Gastrocnemius medialis (tissue), 4 donors: Measurements from ENCODE around the gene TNIK. TPM values are rescaled to one million over a fixed set of nuclear protein-coding genes. Genes with fewer than 3 reads are reported as not detected.
"Not testable (repeated sequence)": the region's sequence is repeated elsewhere in the genome, so short reads cannot be mapped to it uniquely, and the experiment has no call there.

Experiments
- ATAC-seq, 2 donors: fragments of 150-250 bp; one replicate each; pipeline ENCODE4 v1.9.1; 2016
- DNase-seq, 2 donors: peaks; one replicate each; pipeline ENCODE4 v3.0.0-alpha.2; 2019
- H3K27ac ChIP-seq, 4 donors: fragments of 200-600 bp; sonication (generic); 1 replicate in 1 of 4; 2 replicates in 3 of 4; pipeline ENCODE4 v1.5.1; 2016 to 2018; ENCODE audit warnings: mild to moderate bottlenecking in 2 of 4, moderate library complexity in 1 of 4
- H3K27me3 ChIP-seq, 3 donors: fragments of 200-600 bp; sonication (generic) in 2 of 3; 1 replicate in 1 of 3; 2 replicates in 2 of 3; pipeline versions ENCODE4 v1.5.1 to v1.6.0; 2016 to 2019; ENCODE audit warnings: mild to moderate bottlenecking in 1 of 3, moderate library complexity in 1 of 3
- H3K36me3 ChIP-seq, 2 donors: fragments of 200-600 bp; sonication (generic) in 1 of 2; one replicate each; pipeline ENCODE4 v1.5.1; 2017 to 2018
- H3K4me1 ChIP-seq, 2 donors: fragments of 200-600 bp; sonication (generic) in 1 of 2; one replicate each; pipeline ENCODE4 v1.5.1; 2016 to 2017; ENCODE audit warnings: mild to moderate bottlenecking in 2 of 2
- H3K4me3 ChIP-seq, 4 donors: fragments of 200-600 bp; sonication (generic) in 3 of 4; 1 replicate in 1 of 4; 2 replicates in 3 of 4; pipeline ENCODE4 v1.5.1; 2016 to 2019; ENCODE audit warnings: mild to moderate bottlenecking in 2 of 4
- H3K9me3 ChIP-seq, 3 donors: fragments of 200-600 bp; sonication (generic) in 2 of 3; 1 replicate in 1 of 3; 2 replicates in 2 of 3; pipeline ENCODE4 v1.5.1; 2016 to 2019
- CTCF ChIP-seq, 5 experiments: fragments of 450-650 bp in 3 of 5; fragments of 200-600 bp in 2 of 5; sonication (generic) in 2 of 5; IDR thresholded peaks in 4 of 5; conservative IDR thresholded peaks in 1 of 5; 1 replicate in 4 of 5; 2 replicates in 1 of 5; pipeline ENCODE4 v1.5.1; 2016 to 2019; ENCODE audit warnings: antibody characterized with exemption in 5 of 5, mild to moderate bottlenecking in 3 of 5, moderate library complexity in 3 of 5
- POLR2A ChIP-seq, 2 donors: fragments of 450-650 bp; IDR thresholded peaks; one replicate each; pipeline ENCODE4 v1.6.1; 2017; ENCODE audit warnings: antibody characterized with exemption in 2 of 2, mild to moderate bottlenecking in 2 of 2, moderate library complexity in 2 of 2
- in situ Hi-C, 4 donors: fragments of 200-750 bp; cut with MboI; loops; one replicate each; pipeline versions ENCODE4 v1.15.0 to v1.8.0; 2017; ENCODE audit warnings: low sequenced_read_pairs in 4 of 4
- intact Hi-C: fragments of 100-400 bp; cut with DNase I; formaldehyde crosslinking; loops from one replicate; pipeline ENCODE4 v1.15.1; 2023; ENCODE audit warnings: low total_unique reads
- total RNA-seq, 4 donors: library from RNA; depleted of rRNA; stranded (reverse); fragments of >200 nt; gene quantifications; one replicate each; pipeline versions ENCODE4 v1.1.0 to v1.2.3, GENCODE V29; 2016

TNIK gene
- total RNA-seq, 4 donors from 2014 or later = 5.2 to 19.7 (median 10.6) TPM

GRCh38 chr3:171451915-171452314 is 8.3 kb downstream of the TNIK start:
- H3K4me1 ChIP-seq = peaks cover 50 to 51% of the 10 kb centered on the region in 2 donors
- intact Hi-C loops = loop anchor here (10.0 kb wide), 1 partner anchor 1097 kb away; the partner anchor contains the start of gene SKIL
- TF ChIP-seq CTCF (IDR thresholded peaks at IDR 0.05 in 4 of 5, conservative IDR thresholded peaks at IDR 0.05 in 1 of 5) = no peak
- no peak for TF ChIP-seq POLR2A (IDR thresholded peaks at IDR 0.05)
- ATAC-seq (no peak), DNase-seq (no peak)
- in situ Hi-C loops = loop anchor here in 2 of 4 donors (25.0 kb wide), 1 partner anchor 265 kb away; no protein-coding TSS in a partner anchor
- peak overlapping the region; percentile 43 to 54 (median 52) for H3K27ac ChIP-seq
- no peaks in the 10 kb centered on the region for H3K9me3 ChIP-seq
- no peaks in the 10 kb centered on the region for H3K27me3 ChIP-seq
- no peaks in the 10 kb centered on the region for H3K36me3 ChIP-seq
- H3K4me3 ChIP-seq = peak overlapping the region in 1 of 4 donors; percentile 11

GRCh38 chr3:171447579-171447891 is 12.7 kb downstream of the TNIK start:
- H3K9me3 ChIP-seq, H3K27me3 ChIP-seq, H3K4me3 ChIP-seq, DNase-seq, H3K36me3 ChIP-seq, intact Hi-C loops, in situ Hi-C loops, ATAC-seq, H3K27ac ChIP-seq: not testable (repeated sequence)
- peaks cover 40% of the 10 kb centered on the region in 2 donors for H3K4me1 ChIP-seq

DNA sequence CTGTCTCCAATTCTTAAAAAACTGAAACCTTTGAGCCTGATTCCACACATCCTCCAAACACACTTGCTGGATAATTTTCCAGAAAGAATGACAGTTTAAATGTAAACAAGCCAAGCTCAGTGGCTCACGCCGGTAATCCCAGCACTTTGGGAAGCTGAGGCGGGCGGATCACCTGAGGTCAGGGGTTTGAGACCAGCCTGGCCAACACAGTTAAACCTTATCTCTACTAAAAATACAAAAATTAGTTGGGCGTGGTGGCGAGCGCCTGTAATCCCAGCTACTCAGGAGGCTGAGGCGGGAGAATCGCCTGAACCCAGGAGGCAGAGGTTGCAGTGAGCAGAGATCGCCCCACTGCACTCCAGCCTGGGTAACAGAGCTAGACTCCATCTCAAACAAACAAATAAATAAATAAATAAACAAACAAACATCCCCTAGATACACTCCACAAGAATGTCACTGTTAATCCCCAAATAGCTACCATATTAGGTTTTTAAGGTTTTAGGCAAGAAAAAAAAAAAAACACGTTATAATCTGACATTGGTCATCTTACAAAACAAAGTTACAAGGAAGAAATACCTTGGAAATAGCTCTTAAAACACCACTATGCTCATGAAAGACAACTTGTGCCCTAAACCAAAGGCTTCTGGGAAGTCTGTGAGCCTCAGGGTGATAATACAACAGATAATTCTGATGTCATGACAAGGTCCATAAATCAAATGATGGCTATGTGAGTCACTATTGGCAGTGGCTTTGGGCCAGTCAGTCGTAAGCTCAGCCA is 13.2 kb downstream of the TNIK start:
- in situ Hi-C loops = no loop called here
- Histone ChIP-seq H3K27ac (no peak overlapping the region), H3K9me3 (no peaks in the 10 kb centered on the region), H3K4me3 (no peak overlapping the region), H3K36me3 (no peaks in the 10 kb centered on the region), H3K27me3 (no peaks in the 10 kb centered on the region), H3K4me1 (peaks cover 37 to 41% of the 10 kb centered on the region in 2 donors)
- ATAC-seq (peak in 1 of 2 donors; percentile 31), DNase-seq (no peak)
- intact Hi-C loops = no loop called here
- no peak for TF ChIP-seq POLR2A (IDR thresholded peaks at IDR 0.05)
- no peak for TF ChIP-seq CTCF (IDR thresholded peaks at IDR 0.05 in 4 of 5, conservative IDR thresholded peaks at IDR 0.05 in 1 of 5)

DNA sequence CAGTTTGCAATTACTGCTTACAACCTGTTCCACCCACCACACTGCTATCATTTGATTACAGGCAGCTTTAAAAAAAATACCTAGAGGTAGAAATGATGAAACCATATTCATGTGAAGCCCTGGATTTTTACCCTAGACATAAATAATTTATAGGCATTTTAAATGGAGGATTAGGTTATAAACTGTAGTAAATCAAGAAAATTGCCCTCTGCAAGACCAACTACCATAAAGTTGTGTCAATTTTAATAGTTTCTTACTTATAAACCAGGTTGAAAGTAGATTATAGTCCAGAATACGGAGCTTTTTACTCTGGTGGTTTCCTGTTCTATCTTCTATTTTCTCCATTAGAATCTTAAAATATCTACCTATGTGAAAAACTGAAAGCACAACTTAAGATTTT is 13.9 kb downstream of the TNIK start:
- Histone ChIP-seq H3K4me1 (peaks cover 31 to 34% of the 10 kb centered on the region in 2 donors), H3K4me3 (no peak overlapping the region), H3K36me3 (no peaks in the 10 kb centered on the region), H3K9me3 (no peaks in the 10 kb centered on the region), H3K27me3 (no peaks in the 10 kb centered on the region), H3K27ac (no peak overlapping the region)
- no peak for ATAC-seq
- in situ Hi-C loops = no loop called here
- intact Hi-C loops = no loop called here
- DNase-seq = no peak
- TF ChIP-seq CTCF (IDR thresholded peaks at IDR 0.05 in 4 of 5, conservative IDR thresholded peaks at IDR 0.05 in 1 of 5) (no peak), POLR2A (IDR thresholded peaks at IDR 0.05) (no peak)

GRCh38 chr3:171445620-171446204 is 14.5 kb downstream of the TNIK start:
- Histone ChIP-seq H3K27ac (no peak overlapping the region), H3K27me3 (no peaks in the 10 kb centered on the region), H3K36me3 (no peaks in the 10 kb centered on the region), H3K4me1 (peaks cover 25 to 31% of the 10 kb centered on the region in 2 donors), H3K4me3 (no peak overlapping the region), H3K9me3 (no peaks in the 10 kb centered on the region)
- DNase-seq (no peak), ATAC-seq (no peak)
- TF ChIP-seq POLR2A (IDR thresholded peaks at IDR 0.05) = no peak
- TF ChIP-seq CTCF (IDR thresholded peaks at IDR 0.05 in 4 of 5, conservative IDR thresholded peaks at IDR 0.05 in 1 of 5) = no peak
- intact Hi-C loops = no loop called here
- in situ Hi-C loops = no loop called here
